ENCODE measurements around the gene MBL2.
A peak's percentile ranks its signal among the peaks of the same experiment; 100 is the strongest.

The MBL2 gene

GRCh38 chr10:52780391-52781155, 8.0 kb upstream of the MBL2 start:
- no peak for DNase-seq (ENCODE audit: low spot score)
- in situ Hi-C loops (cut with MboI; ENCODE audit: low pct_unique_long_range_greater_than_20kb, low sequenced_read_pairs, unreplicated experiment): no loop called here
- no peak for TF ChIP-seq CTCF (IDR thresholded peaks at IDR 0.05; ENCODE audit: extremely low read depth, insufficient read depth, missing control alignments)

DNA sequence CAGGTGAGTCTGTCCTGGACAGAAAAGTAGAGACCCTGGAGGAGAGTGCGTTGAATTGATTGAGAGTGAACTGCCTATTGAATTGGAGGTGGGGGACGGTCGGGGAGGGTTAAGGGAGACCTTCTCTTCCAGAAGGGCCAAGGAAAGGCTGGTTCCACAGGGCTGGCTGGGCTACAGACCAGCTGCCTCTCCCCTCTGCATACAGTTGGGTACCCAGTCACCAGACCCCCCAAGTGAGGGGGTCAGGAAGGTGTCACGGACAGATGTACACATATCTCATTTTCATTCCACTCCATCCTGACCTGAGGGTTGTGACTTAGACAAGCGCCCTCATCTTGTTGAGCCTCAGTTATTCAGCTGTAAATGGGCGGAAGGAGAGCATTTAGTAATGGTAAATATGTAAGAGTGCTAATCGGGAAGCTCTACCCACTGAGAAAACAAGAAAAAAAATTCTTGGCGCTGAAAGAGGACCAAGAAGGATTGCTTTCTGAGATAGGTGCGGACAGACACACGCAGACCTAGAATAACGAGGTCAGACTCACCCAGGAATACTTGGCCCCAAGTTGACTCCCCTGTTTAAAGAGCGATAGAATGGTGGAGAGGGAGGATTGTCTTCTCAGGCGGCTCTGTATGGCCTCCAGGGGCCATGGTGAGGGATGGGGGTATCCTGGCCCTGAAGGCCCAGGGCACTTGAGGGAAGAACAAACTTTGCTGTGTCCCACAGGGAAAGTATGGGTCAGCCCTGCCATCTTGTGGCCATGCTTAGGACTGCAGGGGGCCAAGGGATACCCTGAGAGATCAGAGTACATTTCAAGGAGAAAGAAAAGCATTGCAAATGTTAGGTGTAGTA, 7.2 kb upstream of the MBL2 start:
- in situ Hi-C loops (cut with MboI; ENCODE audit: low pct_unique_long_range_greater_than_20kb, low sequenced_read_pairs, unreplicated experiment): no loop called here
- DNase-seq (ENCODE audit: low spot score): peak; percentile 83
- TF ChIP-seq CTCF (IDR thresholded peaks at IDR 0.05; ENCODE audit: extremely low read depth, insufficient read depth, missing control alignments): peak; percentile 93

DNA sequence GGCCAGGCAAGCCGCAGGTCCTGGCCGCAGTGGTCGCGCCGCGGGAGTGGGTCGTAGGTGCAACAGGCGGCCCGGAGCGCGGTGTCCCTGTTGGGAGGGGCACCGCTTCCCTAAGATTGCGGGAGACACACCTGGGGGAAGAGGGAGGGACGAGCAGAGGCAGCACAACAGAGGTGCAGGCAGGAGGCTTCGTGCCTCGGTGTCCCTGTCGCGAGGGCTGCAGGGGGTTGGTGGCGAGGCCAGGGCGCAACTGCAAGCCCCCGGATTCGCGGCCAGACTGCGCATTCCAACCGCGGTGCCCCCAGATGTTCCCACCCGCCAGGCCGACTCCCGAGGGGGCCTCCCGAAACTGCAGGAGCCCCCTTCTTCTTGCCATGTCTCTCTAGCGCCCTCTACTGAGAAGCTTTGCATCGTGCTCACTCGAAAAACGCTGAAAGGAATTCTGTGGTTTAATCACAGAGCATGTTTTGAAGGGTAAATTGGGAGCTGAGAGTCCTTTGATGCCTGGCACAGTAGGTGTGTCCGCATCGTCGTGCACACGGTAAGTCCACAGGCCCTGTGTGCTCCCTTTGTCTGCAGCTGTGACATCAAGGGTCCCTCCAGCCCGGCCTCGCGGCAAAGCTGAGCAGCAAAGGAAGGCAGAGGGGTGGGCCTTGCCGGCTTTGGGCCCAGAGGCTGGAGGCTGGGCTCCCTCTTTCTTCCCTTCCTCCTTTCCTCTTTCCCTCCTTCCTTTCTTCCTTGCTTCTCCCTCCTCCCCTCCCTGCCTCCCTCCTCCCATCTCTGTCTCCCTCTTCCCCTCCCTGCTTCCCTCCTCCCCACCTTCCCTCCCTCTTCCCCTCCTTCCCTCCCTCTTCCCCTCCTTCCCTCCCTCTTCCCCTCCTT, 6.2 kb upstream of the MBL2 start:
- no peak for DNase-seq (ENCODE audit: low spot score)
- peak; percentile 35 for TF ChIP-seq CTCF (IDR thresholded peaks at IDR 0.05; ENCODE audit: extremely low read depth, insufficient read depth, missing control alignments)

DNA sequence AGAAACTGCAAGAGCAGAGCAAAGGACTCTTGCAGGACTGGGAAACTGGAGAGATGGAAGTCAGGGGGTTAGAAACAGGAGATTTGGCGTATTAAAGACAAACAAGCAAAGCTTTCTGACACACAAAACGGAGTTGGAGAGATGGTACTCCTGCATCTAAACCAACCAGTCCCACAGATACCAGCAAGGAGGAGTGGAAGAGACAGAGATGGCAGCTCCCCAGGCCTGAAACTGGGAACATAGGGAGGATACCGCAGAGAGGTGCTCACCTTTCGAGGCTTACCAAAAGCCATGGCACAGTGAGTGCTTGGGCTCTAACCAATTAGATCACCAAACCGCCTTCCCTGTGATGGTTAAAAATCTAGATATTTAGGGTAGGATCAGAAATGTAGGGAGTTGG, 4.8 kb upstream of the MBL2 start:
- no peak for DNase-seq (ENCODE audit: low spot score)
- in situ Hi-C loops (cut with MboI; ENCODE audit: low pct_unique_long_range_greater_than_20kb, low sequenced_read_pairs, unreplicated experiment): no loop called here
- no peak for TF ChIP-seq CTCF (IDR thresholded peaks at IDR 0.05; ENCODE audit: extremely low read depth, insufficient read depth, missing control alignments)

More for the DNA sequence above, 6.2 kb upstream of the MBL2 start:
- in situ Hi-C loops (cut with MboI; ENCODE audit: low pct_unique_long_range_greater_than_20kb, low sequenced_read_pairs, unreplicated experiment): no loop called here

GRCh38 chr10:52776471-52776903, 3.9 kb upstream of the MBL2 start:
- TF ChIP-seq CTCF (IDR thresholded peaks at IDR 0.05; ENCODE audit: extremely low read depth, insufficient read depth, missing control alignments): no peak
- in situ Hi-C loops (cut with MboI; ENCODE audit: low pct_unique_long_range_greater_than_20kb, low sequenced_read_pairs, unreplicated experiment): no loop called here
- no peak for DNase-seq (ENCODE audit: low spot score)

GRCh38 chr10:52775132-52775647, 2.6 kb upstream of the MBL2 start:
- in situ Hi-C loops (cut with MboI; ENCODE audit: low pct_unique_long_range_greater_than_20kb, low sequenced_read_pairs, unreplicated experiment): no loop called here
- no peak for DNase-seq (ENCODE audit: low spot score)
- TF ChIP-seq CTCF (IDR thresholded peaks at IDR 0.05; ENCODE audit: extremely low read depth, insufficient read depth, missing control alignments): no peak
